ENCODE measurements around the gene MIEF1. TPM values are rescaled to one million over a fixed set of nuclear protein-coding genes. Genes with fewer than 3 reads are reported as not detected.

Gene MIEF1
- total and polyA plus RNA-seq, 2 experiments from 2014 or later, result 13.2 to 40.1 TPM

- TF ChIP-seq NANOG (IDR thresholded peaks at IDR 0.05; ENCODE audit: borderline replicate concordance) (no peak), ETS1 (IDR thresholded peaks at IDR 0.05) (no peak), EZH2phosphoT487 (IDR thresholded peaks at IDR 0.05; ENCODE audit: unreplicated experiment) (no peak), CTCF (conservative IDR thresholded peaks at IDR 0.05; ENCODE audit: low read depth in 2 of 2) (no peak), EZH2 (IDR thresholded peaks at IDR 0.05; ENCODE audit: low read depth, unreplicated experiment) (no peak), ZNF114 (CRISPR knock-in tag; IDR thresholded peaks at IDR 0.05) (no peak), JUNB (IDR thresholded peaks at IDR 0.05; ENCODE audit: unreplicated experiment) (no peak), CREB1 (CRISPR knock-in tag; IDR thresholded peaks at IDR 0.05; ENCODE audit: low read depth) (no peak), ZNF462 (CRISPR knock-in tag; IDR thresholded peaks at IDR 0.05) (no peak), STAT1 (IDR thresholded peaks at IDR 0.05; ENCODE audit: unreplicated experiment) (no peak), POLR2AphosphoS5 (IDR thresholded peaks at IDR 0.05; ENCODE audit: low read depth) (no peak), REST (IDR thresholded peaks at IDR 0.05; ENCODE audit: unreplicated experiment) (no peak), ZNF331 (CRISPR knock-in tag; IDR thresholded peaks at IDR 0.05; ENCODE audit: low read depth) (no peak)
- Histone ChIP-seq H3K36me3 (ENCODE audit: insufficient read depth) (peaks cover 52% of the 10 kb centered on the region), H3K79me2 (replicated peaks; ENCODE audit: insufficient read depth) (peaks cover 8% of the 10 kb centered on the region), H3K4me3 (no peak overlapping the region), H3K27ac (ENCODE audit: low read depth) (no peak overlapping the region), H3K4me1 (ENCODE audit: insufficient read depth) (peaks cover 3% of the 10 kb centered on the region), H3F3A (replicated peaks; ENCODE audit: low read depth) (peaks cover 19% of the 10 kb centered on the region), H4K20me1 (replicated peaks; ENCODE audit: insufficient read depth) (peaks cover 63% of the 10 kb centered on the region), H3K4me2 (no peak overlapping the region), H2AFZ (no peak overlapping the region), H3K9me2 (ENCODE audit: insufficient read depth) (no peaks in the 10 kb centered on the region), H3K27me3 (ENCODE audit: insufficient read depth) (peaks cover 34% of the 10 kb centered on the region)
- ATAC-seq, result no peak
- no peak overlapping the region for H3K27ac Mint-ChIP-seq
- H3K27me3 Mint-ChIP-seq (ENCODE audit: insufficient read depth, low read depth, poor library complexity), result peaks cover 54% of the 10 kb centered on the region
- no peak for DNase-seq (ENCODE audit: low spot score)
- peaks cover 3% of the 10 kb centered on the region; the same call in 2 of the 3 replicates for H3K9me3 Mint-ChIP-seq
- H3K36me3 Mint-ChIP-seq (ENCODE audit: low read depth), result peaks cover 75% of the 10 kb centered on the region
- no peak overlapping the region for H3K4me3 Mint-ChIP-seq
- H3K4me1 Mint-ChIP-seq, result peaks cover 7% of the 10 kb centered on the region
Observed at GRCh38 chr22:39515266-39516050, 13.4 kb downstream of the MIEF1 start.

Data from GM23338 (cell line).